ENCODE data around the gene LRP4.

- no peak for TF ChIP-seq POLR2AphosphoS5 (IDR thresholded peaks at IDR 0.05; ENCODE audit: low read depth, low read length)
- no peak for TF ChIP-seq TAF1 (IDR thresholded peaks at IDR 0.05; ENCODE audit: borderline replicate concordance, low read depth, low read length)
Measured at GRCh38 chr11:46849631-46850030, 68.7 kb downstream of the LRP4 start.

Measured in GM12892 (cell line).